GM11168 (cell line): Measurements from ENCODE around the gene STAT2.
"Not testable (repeated sequence)": the region's sequence is repeated elsewhere in the genome, so short reads cannot be mapped to it uniquely, and the experiment has no call there.

ENCODE experiments used
- in situ Hi-C: fragments of 300-500 bp; cut with MboI; formaldehyde crosslinking; loops from one replicate; pipeline ENCODE4 v1.12.0; 2022; ENCODE audit warnings: low sequenced_read_pairs; ENCODE audit not compliant: unreplicated experiment

STAT2 gene

DNA sequence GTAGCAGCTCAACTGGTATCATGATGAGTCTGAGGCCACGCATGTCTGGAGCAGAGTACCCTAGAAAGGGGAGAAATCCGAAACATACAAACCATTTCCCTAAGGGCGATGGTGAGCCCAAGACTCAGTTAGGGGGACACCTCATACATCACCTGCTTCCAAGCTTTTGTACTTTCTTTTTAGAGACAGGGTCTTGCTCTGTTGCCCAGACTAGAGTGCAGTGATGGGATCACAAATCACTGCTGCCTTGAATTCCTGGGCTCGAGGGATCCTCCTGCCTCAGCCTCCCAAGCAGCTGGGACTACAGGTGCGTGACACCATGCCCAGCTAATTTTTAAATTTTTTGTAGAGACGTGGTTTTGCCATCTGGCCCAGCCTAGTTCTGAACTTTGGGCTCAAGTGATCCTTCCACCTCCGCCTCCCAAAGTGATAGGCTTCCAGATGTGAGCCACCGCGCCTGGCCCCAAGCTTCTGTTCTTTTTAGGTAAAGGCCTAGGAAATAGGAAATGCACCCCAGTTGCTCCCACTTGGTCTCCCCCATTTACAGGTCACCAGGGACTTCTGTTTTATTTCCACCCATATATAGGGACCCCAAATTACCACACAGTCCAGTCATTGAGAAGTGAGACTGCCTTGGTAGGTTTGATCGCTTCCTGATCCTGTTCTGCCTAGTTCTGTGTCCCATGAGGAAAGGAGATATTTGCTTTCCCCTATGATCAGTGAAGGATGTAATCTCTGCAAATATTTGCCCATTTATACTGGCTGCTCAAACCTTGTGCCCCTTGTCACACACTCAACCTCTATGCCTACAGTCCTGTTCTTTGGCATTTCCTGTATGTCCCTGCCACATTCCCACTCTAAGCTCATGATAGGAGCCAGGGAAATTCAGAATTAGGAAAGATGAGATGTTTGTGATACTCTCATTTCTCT is 2.5 kb upstream of the STAT2 start, which contains the start of gene APOF:
APOF (minus strand) TSS at position 728 of the 930 bp plus-strand sequence; CDS start at position 616, 112 bp downstream.
- in situ Hi-C loops: no loop called here

DNA sequence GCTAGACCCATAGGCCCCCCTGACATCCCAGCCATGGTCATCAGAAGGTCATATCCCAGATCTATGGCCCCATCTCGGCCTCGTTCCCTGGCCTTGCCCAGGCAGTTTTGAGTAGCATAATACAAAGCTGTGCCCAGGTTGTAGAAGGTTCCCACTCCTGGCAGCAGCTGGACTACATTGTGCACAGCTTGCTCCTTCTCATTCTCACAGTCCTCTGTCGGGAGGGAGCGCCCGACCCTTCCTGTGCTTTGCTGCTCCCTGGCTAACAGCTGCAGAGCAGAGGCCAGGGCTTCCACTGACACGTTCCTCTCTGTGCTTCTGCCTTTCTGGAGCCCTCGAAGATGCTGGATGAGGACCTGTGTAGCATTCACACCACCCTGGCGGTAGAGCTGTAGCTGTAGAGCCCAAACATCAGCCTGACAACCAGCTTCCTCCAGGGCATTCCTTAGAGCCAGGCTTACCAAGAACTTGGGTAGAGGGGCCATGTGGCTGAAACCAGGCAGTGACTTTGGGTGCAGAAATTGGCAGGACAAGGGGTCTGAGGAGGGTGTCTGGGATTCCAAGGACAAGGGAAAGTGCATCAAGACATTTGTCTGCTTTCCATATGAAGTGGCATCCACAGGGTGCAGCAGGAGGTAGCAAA is 1.7 kb upstream of the STAT2 start:
- in situ Hi-C loops: no loop called here

DNA sequence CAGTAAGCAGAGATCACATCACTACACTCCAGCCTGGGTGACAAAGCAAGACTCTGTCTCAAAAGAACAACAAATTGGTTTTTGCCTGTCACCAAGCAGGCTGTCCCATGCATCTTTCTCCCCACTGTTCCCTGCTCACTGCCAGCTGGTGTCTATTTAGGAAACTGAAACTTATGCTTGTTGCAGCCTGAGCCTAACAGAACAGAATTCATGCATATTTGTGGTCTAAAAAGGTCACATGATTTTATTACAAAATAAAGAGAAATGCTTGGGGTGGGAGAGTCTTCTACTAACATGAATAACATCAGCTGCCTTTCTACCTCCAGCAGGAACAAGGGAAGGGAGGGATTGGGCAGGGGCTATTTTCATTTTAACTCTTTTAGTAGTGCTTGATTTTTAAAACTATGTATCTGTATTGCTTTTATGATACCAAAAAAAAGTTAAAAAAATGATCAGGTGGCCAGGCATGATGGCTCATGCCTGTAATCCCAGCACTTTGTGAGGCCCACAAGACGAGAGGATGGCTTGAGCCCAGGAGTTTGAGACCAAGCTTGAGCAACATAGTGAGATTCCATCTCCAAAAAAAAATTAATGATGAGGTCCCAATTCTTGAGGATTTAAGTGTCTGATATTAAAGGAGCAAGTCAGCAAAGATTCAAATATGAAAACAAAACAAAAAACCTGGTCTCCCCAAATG is 923 bp downstream of the STAT2 start:
- in situ Hi-C loops: no loop called here

DNA sequence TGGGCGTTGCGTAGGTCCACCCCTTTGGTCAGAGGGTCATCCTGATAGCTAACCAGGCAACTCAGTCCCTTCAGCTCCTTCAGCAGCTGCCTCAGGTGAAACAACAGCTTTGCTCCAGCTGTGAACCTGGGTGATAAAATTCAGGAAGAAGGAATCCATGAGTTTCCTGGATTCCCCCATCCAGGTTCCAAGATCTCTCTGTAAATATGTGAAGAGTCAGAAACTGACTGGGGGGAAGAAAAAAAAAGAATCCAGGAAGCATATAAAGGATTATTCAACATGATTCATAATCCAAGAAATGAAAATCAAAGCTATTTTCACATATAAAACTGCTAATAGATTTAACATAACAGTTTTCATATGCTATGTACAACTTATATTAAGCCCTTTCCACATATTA is 8.6 kb downstream of the STAT2 start:
- in situ Hi-C loops: no loop called here

DNA sequence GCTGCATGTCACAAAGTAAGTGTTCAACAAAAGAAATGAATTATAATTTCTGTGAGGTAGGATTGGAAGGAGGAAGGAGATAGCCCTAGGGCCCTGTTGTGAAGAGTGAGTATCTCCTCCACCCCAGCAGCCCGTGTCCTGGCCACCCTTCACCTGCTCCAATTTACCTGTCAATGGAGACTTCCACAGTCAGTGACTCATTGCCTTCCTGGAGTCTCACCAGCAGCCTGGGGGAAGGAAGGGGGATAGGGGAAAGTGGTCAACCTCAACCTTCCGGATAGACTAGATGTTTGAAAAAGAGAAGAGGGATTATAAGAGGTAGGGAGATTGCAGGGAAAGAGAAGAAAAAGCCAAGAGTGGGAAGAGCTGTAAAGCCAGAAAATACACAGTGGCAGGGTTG is 9.2 kb downstream of the STAT2 start:
- in situ Hi-C loops: no loop called here

DNA sequence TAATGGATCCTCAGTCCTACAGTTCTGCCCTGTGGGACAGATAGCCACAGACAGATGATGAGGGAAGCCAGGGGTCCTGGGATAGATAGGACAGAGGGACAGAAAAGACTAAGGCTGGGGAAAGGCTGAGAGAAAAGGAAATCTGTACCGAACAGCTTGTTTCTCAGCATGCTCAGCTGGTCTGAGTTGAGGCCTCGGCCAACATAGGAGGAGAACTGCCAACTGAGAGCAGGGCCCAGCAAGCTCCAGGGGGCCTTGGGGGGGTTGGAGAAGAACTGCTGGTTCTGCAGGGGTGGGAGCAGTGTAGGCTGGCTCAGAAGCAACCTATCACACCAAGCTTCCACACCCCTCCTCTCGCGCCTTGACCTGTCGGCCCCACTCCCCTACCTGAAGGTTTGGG is 11.1 kb downstream of the STAT2 start:
- in situ Hi-C loops: no loop called here

DNA sequence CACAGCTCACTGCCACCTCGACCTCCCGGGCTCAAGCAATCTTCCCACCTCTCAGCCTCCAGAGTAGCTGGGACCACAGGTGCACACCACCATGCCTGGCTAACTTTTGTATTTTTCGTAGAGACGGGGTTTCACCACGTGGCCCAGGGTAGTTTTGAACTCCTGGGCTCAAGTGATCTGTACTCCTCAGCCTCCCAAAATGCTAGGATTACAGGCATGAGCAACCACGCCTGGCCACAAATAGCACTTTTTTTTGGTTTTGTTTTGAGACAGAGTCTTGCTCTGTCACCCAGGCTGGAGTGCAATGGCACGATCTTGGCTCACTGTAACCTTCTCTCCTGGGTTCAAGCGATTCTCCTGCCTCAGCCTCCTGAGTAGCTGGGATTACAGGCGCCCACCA is 12.7 kb downstream of the STAT2 start:
- in situ Hi-C loops: not testable (repeated sequence)

DNA sequence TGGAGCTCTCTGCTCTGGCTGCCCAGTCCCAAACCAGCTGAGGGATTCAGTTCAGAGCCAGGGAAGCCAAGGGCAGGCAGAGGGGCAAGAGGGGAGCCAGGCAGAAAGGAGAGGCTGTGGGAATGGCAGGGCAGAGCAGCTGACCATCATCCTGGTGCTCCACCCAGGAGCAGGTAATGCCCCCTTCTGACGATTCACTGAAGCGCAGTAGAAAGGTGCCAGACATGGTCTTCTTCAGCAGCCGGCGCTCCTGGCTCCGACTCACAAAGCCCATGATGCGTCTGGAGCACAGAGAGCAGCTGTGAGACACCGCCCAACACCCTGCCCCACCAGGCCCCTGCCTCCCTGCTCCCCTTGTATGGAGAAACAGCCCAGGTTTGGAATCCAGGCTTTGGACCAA is 13.2 kb downstream of the STAT2 start:
- in situ Hi-C loops: no loop called here

DNA sequence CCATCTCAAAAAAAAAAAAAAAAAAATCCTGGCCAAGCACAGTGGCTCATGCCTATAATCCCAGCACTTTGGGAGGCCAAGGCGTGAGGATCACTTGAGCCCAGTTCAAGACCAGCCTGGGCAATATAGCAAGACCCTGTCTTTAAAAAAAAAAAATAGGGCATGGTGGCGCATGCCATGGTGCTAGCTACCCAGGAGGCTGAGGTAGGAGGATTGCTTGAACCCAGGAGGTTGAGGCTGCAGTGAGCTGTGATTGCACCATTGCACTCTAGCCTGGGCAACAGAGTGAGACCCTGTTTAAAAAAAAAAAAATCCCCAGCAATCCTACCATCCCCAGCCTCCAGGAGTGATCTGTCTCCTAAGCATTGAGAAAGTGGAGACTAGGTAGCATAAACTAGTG is 17.6 kb downstream of the STAT2 start:
- in situ Hi-C loops: not testable (repeated sequence)

DNA sequence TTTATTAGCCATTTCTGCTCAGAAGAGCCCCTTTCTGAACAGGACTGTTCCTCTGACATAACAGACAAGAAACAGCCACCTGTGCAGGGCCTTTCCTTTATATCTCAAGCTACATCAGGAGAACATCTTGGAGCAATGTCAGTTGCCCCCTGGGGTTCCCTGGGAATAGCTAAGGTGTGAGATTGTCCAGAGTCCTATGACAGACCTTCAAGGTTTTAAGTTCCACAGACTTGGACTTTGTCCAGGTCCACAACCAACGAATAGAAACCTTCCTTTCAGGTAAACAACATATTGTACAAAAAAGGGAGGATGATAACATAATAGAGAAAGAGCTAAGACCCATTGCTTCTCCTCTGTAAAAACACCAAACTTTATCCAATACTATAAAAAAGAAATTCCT is 18.3 kb downstream of the STAT2 start:
- in situ Hi-C loops: no loop called here

DNA sequence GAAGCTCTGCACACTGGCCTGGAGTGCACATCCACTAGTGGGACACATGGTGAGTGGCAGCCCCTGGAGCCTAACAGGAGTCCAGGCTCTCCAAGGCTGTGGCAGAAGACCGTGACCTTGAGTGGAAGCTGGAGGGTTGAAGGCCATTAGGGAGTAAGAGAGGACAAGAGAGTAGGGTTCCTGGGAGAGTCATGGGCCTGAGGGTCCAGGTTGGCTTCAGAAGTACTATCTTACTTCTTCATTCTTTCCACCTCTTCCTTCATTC is 20.8 kb downstream of the STAT2 start:
- in situ Hi-C loops: no loop called here

DNA sequence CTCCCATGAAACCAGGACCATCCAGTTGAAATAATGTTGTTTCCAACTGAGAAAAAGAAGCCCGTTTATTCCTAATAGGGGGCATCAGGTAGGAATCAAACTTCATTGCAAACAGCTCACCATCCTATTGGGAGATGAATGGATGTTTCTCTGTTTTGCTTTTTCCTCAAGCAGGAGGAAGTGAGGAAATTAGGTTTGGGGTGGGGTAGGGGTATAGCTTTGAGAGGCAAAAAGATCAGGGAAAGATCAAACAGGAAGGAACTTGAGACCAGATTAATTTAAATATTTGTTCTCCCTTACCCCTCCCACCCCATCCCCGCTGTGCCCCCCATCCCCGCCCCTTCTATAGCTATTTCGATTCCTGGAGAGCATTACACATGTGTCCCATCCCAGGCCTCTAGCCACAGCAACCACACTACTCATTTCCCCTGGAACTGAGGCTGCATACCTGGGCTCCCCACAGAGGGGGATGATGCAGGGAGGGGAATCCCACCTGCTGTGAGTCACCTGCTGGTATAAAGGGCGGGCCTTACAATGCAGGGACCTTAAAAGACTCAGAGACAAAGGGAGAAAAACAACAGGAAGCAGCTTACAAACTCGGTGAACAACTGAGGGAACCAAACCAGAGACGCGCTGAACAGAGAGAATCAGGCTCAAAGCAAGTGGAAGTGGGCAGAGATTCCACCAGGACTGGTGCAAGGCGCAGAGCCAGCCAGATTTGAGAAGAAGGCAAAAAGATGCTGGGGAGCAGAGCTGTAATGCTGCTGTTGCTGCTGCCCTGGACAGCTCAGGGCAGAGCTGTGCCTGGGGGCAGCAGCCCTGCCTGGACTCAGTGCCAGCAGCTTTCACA is 21.4 kb downstream of the STAT2 start, which contains the start of gene IL23A:
IL23A (plus strand) TSS at position 577 of the 850 bp plus-strand sequence; CDS start at position 738, 161 bp downstream.
- in situ Hi-C loops: no loop called here

DNA sequence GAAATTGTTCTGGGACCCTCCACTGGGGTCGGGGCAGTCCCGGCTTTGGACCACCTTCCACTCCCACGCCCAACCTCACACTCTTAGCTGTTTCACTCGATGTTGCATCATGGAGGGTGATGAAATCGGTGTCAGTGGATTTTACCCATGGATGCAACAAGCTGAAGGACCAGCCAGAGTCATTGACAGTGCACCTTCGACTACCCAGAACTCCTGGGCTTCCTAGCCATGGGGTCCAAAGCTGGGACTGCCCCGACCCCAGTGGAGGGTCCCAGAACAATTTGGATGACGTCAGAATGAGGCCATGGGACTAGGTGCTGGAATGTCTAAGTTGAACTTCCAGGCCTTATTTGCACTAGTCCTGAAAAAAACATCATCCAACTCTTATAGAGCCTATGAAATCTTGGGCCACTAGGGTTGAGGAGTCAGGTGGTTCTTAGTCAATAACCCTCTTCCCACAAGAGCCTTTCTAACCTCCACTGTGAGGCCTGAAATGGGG is 22.1 kb downstream of the STAT2 start:
- in situ Hi-C loops: no loop called here

DNA sequence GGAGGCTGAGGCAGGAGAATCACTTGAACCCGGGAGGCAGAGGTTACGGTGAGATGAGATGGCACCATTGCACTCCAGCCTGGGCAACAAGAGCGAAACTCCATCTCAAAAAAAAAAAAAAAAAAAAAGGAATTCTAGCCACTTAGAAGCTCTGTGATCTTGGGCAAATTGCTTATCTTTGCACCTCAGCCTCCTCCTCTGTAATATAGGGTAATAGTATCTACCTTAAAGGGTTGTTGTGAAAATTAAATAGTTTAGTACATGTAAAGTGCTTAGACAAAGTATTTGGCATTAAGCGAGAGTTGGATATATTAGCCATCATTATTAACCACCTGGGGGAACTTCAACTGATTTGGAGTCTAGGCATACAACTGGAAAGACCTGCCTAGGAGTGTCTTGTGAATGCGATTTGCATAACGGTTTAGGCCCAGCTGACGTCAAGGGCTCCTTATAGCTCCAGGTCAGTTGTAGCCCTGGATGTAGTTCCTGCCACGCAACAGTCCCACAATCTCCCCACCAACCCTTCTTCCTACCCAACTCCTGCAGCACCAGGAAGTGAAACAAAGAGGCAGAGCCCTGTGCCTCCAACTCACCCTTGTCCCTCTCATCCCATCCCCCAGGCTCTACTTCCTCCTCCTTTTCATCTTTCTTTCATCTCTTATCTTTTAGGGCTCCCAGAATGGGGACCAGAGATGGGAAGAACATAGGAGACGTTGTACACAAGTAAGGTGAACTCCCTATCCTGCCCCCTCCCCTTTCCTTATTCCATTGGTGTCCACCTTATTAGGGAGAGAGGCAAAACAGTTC is 23.3 kb downstream of the STAT2 start:
- in situ Hi-C loops: no loop called here

DNA sequence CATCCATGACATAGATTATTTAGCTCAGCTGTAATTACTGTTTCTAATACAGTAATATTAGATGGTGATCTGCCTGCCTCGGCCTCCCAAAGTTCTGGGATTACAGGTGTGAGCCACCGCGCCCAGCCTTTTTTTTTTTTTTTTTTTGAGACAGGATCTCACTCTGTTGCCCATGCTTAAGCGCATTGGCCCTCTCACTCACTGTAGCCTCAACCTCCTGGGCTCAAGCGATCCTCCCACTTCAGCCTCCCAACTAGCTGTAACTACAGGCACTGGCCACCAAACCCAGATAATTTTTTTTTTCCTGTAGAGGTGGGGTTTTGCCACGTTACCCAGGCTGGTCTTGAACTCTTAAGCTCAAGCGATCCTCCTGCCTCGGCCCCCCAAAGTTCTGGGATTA is 24.4 kb downstream of the STAT2 start:
- in situ Hi-C loops: not testable (repeated sequence)

DNA sequence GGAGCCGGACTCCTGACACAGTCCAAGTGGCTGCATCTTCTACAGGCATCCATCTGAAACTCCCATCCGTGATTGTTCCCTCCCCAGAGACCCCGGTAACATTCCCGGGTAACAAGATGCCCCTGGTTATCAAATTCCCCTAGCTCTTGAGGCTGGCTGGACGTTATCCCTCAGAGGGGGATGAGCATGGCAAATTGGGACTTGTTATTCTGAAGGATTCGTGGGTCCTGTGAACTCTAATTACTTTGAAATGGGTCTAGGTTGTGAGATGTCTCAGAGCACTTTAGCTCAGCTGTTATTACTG is 25.5 kb downstream of the STAT2 start:
- in situ Hi-C loops: no loop called here

DNA sequence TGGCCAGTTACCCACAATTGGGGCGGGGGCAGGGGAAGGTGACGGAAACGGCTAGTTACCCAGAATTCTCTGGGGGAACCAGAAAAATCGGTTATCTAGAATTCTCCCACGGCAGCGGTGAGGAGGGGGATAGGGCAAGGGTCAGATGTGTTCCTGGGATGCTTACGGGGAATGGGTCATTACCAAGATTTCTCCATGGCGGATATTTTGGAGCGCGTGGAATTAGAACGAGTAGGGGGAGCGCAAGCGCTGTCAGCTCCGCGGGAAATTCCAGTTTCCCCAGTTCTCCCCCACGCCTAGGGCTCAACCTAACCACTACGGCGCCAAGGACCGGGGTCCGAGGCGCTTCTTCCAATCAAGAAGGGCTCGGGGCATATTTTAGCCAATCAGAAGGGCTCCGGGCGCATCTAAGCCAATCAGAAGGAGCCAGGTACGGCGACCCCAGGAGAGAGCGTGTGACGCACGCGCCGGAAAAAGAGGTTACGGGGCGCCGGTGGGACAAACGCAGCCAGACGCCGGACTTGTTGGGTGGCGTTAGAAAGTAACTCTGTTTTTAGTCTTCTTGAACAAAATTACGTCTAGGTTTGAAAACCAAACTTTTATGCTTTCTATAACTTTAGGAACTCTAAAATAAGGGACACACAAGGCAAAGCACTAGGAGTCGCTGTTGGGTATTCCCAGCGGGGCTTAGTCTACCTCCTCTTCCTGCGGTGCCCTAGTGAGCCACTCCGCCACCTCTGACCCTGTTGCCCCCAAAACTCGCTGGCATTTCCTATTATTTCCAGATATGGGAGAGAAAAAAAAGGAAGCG is 26.0 kb downstream of the STAT2 start, which contains the start of gene PAN2:
PAN2 (minus strand) TSS at position 322 of the 811 bp plus-strand sequence. CDS start 906 bp downstream, outside the sequence.
- in situ Hi-C loops: no loop called here

DNA sequence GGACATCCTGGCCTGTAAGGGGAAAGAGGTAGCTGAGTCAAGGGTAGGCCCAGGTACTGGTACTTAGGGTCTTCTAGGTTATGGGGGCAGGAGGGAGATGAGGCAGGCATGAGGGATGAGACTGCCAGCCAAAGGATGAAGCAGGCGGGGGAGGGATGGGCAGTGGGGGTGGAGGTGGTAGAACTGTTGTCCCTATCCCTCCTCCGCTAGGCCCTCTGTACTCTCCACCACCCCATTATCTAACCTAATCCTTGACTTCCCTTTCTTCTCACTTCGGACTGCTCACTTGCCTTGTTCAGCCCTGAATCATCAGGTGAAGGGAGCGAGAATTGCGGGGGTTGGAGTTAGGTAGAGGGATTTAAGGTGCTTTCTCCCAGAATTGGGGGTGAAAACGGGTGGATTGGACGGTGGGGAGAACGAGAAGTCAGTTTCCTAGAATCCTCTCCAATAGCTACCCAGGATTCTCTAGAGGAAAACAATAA is 26.7 kb downstream of the STAT2 start:
- in situ Hi-C loops: no loop called here
